ENCODE data around the gene VSIG10.
"Not testable (repeated sequence)": the region's sequence is repeated elsewhere in the genome, so short reads cannot be mapped to it uniquely, and the experiment has no call there.

The VSIG10 gene

GRCh38 chr12:118103601-118104382 lies at the start of gene VSIG10:
VSIG10 (minus strand) TSS chr12:118104011; CDS start chr12:118103671, 340 bp downstream.
- DNase-seq (ENCODE audit: low read depth, low spot score): no peak

- no peak for DNase-seq (ENCODE audit: low read depth, low spot score)
These were observed 47.9 kb upstream of the VSIG10 start for GRCh38 chr12:118151755-118152154.

GRCh38 chr12:118150625-118151024 lies 46.8 kb upstream of the VSIG10 start:
- no peak for DNase-seq (ENCODE audit: low read depth, low spot score)

GRCh38 chr12:118148287-118148686 lies 44.5 kb upstream of the VSIG10 start:
- DNase-seq (ENCODE audit: low read depth, low spot score): no peak

- DNase-seq (ENCODE audit: low read depth, low spot score): no peak
These were observed 42.0 kb upstream of the VSIG10 start for GRCh38 chr12:118145798-118146156.

- DNase-seq (ENCODE audit: low read depth, low spot score): no peak
These were observed 41.4 kb upstream of the VSIG10 start for GRCh38 chr12:118145113-118145797.

GRCh38 chr12:118144499-118144898 lies 40.7 kb upstream of the VSIG10 start:
- DNase-seq (ENCODE audit: low read depth, low spot score): no peak

- DNase-seq (ENCODE audit: low read depth, low spot score): no peak
These were observed 37.0 kb upstream of the VSIG10 start for GRCh38 chr12:118140825-118141224.

GRCh38 chr12:118137148-118137678 lies 33.4 kb upstream of the VSIG10 start:
- DNase-seq (ENCODE audit: low read depth, low spot score): no peak

GRCh38 chr12:118136559-118137003 lies 32.8 kb upstream of the VSIG10 start:
- DNase-seq (ENCODE audit: low read depth, low spot score): no peak

- DNase-seq (ENCODE audit: low read depth, low spot score): peak; percentile 56
These were observed 32.2 kb upstream of the VSIG10 start, which contains the start of gene PEBP1 for GRCh38 chr12:118135788-118136558. PEBP1 (plus strand) TSS chr12:118136124; CDS start chr12:118136210, 86 bp downstream.

GRCh38 chr12:118129436-118129835 lies 25.6 kb upstream of the VSIG10 start:
- not testable (repeated sequence) for DNase-seq (ENCODE audit: low read depth, low spot score)

GRCh38 chr12:118127867-118128266 lies 24.1 kb upstream of the VSIG10 start:
- no peak for DNase-seq (ENCODE audit: low read depth, low spot score)

- DNase-seq (ENCODE audit: low read depth, low spot score): no peak
These were observed 22.4 kb upstream of the VSIG10 start for GRCh38 chr12:118126119-118126757.

- no peak for DNase-seq (ENCODE audit: low read depth, low spot score)
These were observed 21.9 kb upstream of the VSIG10 start for GRCh38 chr12:118125743-118126118.

- no peak for DNase-seq (ENCODE audit: low read depth, low spot score)
These were observed 20.6 kb upstream of the VSIG10 start for GRCh38 chr12:118124333-118124874.

GRCh38 chr12:118122264-118122663 lies 18.5 kb upstream of the VSIG10 start:
- no peak for DNase-seq (ENCODE audit: low read depth, low spot score)

- DNase-seq (ENCODE audit: low read depth, low spot score): peak; percentile 98
These were observed 17.0 kb upstream of the VSIG10 start for GRCh38 chr12:118120579-118121363.

- DNase-seq (ENCODE audit: low read depth, low spot score): no peak
These were observed 15.7 kb upstream of the VSIG10 start for GRCh38 chr12:118119449-118119879.

- DNase-seq (ENCODE audit: low read depth, low spot score): no peak
These were observed 5.3 kb upstream of the VSIG10 start for GRCh38 chr12:118109088-118109487.
